ENCODE data around the gene EIF5A2.
A peak's percentile ranks its signal among the peaks of the same experiment; 100 is the strongest.
"Not testable (repeated sequence)": the region's sequence is repeated elsewhere in the genome, so short reads cannot be mapped to it uniquely, and the experiment has no call there.

The EIF5A2 gene

DNA sequence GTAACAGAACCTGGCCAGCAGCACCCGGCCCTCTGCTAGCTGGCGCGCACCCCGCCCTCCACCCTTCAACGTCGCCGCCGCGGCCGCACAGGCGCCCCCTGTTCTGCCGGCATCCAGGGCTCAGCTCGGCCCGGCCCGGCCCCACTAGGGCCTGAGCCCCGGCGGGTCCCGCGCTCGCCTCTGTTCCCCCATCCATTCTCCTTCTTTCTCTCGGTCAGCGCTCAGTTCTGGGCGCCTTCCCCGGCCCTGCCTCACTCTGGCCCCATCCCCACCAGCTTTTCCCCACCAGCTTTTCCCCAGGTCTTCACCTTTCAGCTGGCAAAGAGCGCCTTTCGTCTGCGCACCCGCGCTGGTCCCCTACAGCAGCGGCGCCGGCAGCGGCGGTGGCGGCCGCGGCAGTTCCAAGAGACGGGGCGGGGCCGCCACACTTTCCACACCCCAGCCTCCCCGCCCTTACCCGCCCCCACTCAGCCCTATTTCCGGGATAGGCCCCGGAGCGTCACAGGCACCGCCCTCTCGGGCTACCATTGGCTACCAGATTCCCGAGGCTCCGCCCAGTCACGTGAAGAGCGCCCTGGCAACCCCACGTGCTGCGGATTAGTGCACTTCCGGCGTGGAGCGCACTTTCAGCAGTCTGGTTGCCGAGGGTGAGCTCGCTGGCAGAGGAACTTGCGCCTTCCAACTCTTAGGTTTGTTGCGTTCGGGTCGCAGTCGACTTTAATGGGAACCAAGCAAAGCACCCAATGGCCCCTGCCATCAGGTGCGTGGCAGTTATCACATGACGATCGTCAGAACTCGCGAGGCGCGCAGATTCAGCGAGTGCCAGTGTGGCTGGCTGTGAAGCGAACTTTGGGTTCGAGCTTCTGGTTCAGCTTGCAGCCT lies at the start of gene EIF5A2:
Gene EIF5A2, minus strand, starts transcription at position 403 of the 882 bp plus-strand sequence. CDS start 831 bp downstream, outside the sequence.
- peak within 1 kb of the TSS; percentile 88 for H3K27ac Mint-ChIP-seq
- peaks cover 2% of the 10 kb centered on the region for H3K4me1 Mint-ChIP-seq
- DNase-seq (ENCODE audit: low spot score in 2 of 2) (peak; percentile 79 to 84), ATAC-seq (ENCODE audit: low read depth) (peak; percentile 92)
- no peaks in the 10 kb centered on the region for H3K27me3 Mint-ChIP-seq
- peak within 1 kb of the TSS; percentile 99 for H3K4me3 Mint-ChIP-seq
- peaks cover 7% of the 10 kb centered on the region for H3K9me3 Mint-ChIP-seq
- no peaks in the 10 kb centered on the region for H3K36me3 Mint-ChIP-seq

DNA sequence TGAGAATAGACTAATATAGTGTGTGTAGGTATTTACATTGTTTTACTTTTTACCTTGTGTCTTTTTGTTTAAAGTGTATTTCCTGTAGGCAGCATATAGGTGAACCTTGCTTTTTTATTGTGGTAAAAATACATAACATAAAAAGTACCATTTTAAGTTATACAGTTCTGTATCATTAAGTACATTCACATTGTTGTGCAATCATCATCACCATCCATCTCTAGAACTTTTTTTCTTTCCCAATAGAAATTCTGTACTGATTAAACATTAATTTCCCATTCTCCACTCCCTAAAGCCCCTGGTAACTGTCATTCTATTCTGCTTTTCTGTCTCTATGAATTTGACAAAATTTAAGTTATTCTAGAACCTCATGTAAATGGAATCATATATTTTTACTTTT lies 48.2 kb upstream of the EIF5A2 start:
- H3K36me3 Mint-ChIP-seq, result no peaks in the 10 kb centered on the region
- H3K27me3 Mint-ChIP-seq, result peaks cover 22% of the 10 kb centered on the region
- ATAC-seq (ENCODE audit: low read depth) (no peak), DNase-seq (ENCODE audit: low spot score in 2 of 2) (no peak)
- H3K9me3 Mint-ChIP-seq, result no peaks in the 10 kb centered on the region
- H3K4me3 Mint-ChIP-seq, result no peak overlapping the region
- no peak overlapping the region for H3K27ac Mint-ChIP-seq
- no peaks in the 10 kb centered on the region for H3K4me1 Mint-ChIP-seq

DNA sequence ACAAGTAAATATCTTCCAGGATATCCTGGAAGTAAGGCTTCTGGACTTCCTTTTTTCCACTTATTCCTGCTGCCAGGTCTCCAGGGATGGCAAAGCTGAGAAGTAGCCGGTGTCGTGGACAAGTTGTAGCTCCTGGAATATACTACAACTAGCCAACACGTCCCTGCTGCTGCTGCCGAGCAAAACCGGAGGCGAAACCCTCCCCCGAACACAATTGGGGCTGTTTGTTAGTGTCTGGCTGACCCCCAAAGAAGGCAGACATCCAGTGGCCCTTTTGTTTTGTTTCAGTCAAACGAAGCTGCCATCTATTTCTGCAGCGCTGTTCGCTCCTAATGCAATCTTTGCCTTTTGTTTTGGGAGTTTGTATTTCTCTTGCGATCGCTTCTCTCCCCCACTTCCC lies 45.3 kb upstream of the EIF5A2 start:
- ATAC-seq (ENCODE audit: low read depth), result no peak
- no peaks in the 10 kb centered on the region for H3K36me3 Mint-ChIP-seq
- no peak for DNase-seq (ENCODE audit: low spot score in 2 of 2)
- peaks cover 13% of the 10 kb centered on the region for H3K27me3 Mint-ChIP-seq
- no peak overlapping the region for H3K4me3 Mint-ChIP-seq
- no peaks in the 10 kb centered on the region for H3K4me1 Mint-ChIP-seq
- no peaks in the 10 kb centered on the region for H3K9me3 Mint-ChIP-seq
- H3K27ac Mint-ChIP-seq, result no peak overlapping the region

DNA sequence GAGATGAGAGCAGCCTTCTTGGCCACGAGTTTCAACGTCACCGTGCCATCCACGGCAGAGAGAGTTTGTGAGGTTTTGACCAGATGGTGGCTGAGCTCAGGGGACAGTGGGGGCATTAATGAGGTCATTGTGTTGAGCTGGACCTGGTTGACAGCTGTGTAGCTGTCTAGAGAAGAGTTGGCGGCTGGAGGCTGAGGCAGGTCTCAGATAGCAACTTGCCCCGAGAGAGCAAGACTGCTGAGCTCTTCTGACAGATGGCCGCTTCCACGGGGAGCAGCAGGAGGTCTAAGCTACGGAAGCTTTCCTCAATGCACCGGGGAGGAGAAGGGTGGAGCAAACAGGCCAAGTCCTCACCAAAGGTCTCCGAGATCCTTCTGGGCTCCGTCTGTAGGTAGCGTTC lies 44.8 kb upstream of the EIF5A2 start:
- Mint-ChIP-seq H3K9me3 (no peaks in the 10 kb centered on the region), H3K4me3 (no peak overlapping the region), H3K4me1 (no peaks in the 10 kb centered on the region), H3K27ac (no peak overlapping the region), H3K27me3 (peaks cover 11% of the 10 kb centered on the region), H3K36me3 (no peaks in the 10 kb centered on the region)
- ATAC-seq (ENCODE audit: low read depth), result no peak
- DNase-seq (ENCODE audit: low spot score in 2 of 2), result no peak

DNA sequence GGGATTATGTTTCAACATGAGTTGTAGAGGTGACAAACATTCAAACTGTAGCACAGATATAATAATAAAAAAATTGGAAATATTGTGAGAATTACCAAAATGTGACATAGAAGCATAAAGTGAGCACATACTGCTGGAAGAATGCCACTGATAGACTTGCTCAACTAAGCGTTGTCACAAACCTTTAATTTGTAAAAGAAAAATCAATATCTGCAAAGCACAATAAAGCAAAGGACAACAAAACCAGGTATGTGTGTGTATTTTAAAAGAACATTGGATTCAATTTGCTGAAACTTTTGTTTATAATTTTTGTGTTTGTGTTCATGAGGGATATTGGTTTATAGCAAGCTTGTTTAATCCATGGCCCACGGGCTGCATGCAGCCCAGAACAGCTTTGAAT lies 40.8 kb upstream of the EIF5A2 start:
- Mint-ChIP-seq H3K27me3 (peaks cover 5% of the 10 kb centered on the region), H3K27ac (no peak overlapping the region), H3K4me1 (no peaks in the 10 kb centered on the region), H3K36me3 (peaks cover 1% of the 10 kb centered on the region), H3K4me3 (no peak overlapping the region), H3K9me3 (peaks cover 1% of the 10 kb centered on the region)
- DNase-seq (ENCODE audit: low spot score in 2 of 2) (no peak), ATAC-seq (ENCODE audit: low read depth) (no peak)

DNA sequence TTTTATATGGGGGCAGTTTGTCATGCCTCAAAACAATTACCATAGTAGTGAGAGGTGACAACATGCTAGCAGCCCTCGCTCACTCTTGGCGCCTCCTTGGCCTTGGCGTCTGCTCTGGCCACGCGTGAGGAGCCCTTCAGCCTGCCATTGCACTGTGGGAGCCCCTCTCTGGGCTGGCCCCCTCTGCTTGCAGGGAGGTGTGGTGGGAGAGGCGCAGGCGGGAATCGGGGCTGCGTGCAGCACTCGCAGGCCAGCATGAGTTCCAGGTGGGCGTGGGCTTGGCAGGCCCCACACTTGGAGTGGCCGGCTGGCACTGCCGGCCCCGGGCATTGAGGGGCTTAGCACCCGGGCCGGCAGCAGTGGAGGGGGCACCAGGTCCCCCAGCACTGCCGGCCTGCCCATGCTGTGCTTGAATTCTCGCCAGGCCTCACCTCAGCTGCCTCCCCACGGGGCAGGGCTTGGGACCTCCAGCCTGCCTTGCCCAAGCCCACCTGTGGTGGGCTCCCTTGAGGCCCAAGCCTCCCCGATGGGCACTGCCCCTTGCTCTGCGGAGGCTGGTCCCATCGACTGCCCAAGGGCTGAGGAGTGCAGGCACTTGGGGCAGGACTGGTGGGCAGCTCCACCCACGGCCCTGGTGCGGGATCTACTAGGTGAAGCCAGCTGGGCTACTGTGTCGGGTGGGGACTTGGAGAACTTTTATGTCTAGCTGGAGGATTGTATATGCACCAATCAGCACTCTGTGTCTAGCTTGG lies 38.8 kb upstream of the EIF5A2 start:
- H3K9me3 Mint-ChIP-seq, result peaks cover 1% of the 10 kb centered on the region
- ATAC-seq (ENCODE audit: low read depth), result no peak
- H3K4me3 Mint-ChIP-seq, result no peak overlapping the region
- no peaks in the 10 kb centered on the region for H3K4me1 Mint-ChIP-seq
- peaks cover 1% of the 10 kb centered on the region for H3K36me3 Mint-ChIP-seq
- no peak for DNase-seq (ENCODE audit: low spot score in 2 of 2)
- H3K27me3 Mint-ChIP-seq, result peaks cover 5% of the 10 kb centered on the region
- H3K27ac Mint-ChIP-seq, result no peak overlapping the region

GRCh38 chr3:170942011-170942410 lies 33.6 kb upstream of the EIF5A2 start:
- Mint-ChIP-seq H3K27ac (no peak overlapping the region), H3K9me3 (peaks cover 11% of the 10 kb centered on the region), H3K27me3 (peaks cover 9% of the 10 kb centered on the region), H3K4me1 (no peaks in the 10 kb centered on the region), H3K36me3 (peaks cover 1% of the 10 kb centered on the region), H3K4me3 (no peak overlapping the region)
- no peak for DNase-seq (ENCODE audit: low spot score in 2 of 2)
- no peak for ATAC-seq (ENCODE audit: low read depth)

- Mint-ChIP-seq H3K27ac (no peak overlapping the region), H3K27me3 (peaks cover 9% of the 10 kb centered on the region), H3K4me1 (no peaks in the 10 kb centered on the region), H3K9me3 (peaks cover 10% of the 10 kb centered on the region), H3K4me3 (no peak overlapping the region), H3K36me3 (peaks cover under 1% of the 10 kb centered on the region)
- ATAC-seq (ENCODE audit: low read depth), result no peak
- no peak for DNase-seq (ENCODE audit: low spot score in 2 of 2)
Observed at GRCh38 chr3:170941551-170941950, 33.1 kb upstream of the EIF5A2 start.

DNA sequence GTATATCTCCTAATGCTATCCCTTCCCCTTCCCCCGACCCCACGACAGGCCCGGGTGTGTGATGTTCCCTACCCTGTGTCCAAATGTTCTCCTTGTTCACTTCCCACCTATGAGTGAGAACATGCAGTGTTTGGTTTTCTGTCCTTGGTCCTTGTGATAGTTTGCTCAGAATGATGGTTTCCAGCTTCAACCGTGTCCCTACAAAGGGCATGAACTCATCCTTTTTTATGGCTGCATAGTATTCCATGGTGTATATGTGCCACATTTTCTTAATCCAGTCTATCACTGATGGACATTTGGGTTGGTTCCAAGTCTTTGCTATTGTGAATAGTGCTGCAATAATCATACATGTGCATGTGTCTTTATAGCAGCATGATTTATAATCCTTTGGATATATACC lies 24.6 kb upstream of the EIF5A2 start:
- H3K4me1 Mint-ChIP-seq; H3K36me3 Mint-ChIP-seq; DNase-seq (ENCODE audit: low spot score in 2 of 2); H3K27ac Mint-ChIP-seq; H3K9me3 Mint-ChIP-seq; H3K4me3 Mint-ChIP-seq; ATAC-seq (ENCODE audit: low read depth): not testable (repeated sequence)
- peaks cover 20% of the 10 kb centered on the region for H3K27me3 Mint-ChIP-seq

DNA sequence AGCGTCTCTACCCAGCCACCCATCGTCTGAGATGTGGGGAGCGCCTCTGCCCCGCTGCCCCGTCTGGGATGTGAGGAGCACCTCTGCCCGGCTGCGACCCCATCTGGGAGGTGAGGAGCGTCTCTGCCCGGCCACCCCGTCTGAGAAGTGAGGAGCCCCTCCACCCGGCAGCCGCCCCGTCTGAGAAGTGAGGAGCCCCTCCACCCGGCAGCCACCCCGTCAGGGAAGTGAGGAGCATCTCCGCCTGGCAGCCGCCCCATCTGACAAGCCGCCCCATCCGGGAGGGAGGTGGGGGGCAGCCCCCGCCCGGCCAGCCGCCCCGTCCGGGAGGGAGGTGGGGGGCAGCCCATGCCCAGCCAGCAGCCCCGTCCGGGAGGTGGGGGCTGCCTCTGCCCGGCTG lies 15.1 kb upstream of the EIF5A2 start:
- H3K4me3 Mint-ChIP-seq; ATAC-seq (ENCODE audit: low read depth); H3K9me3 Mint-ChIP-seq: not testable (repeated sequence)

GRCh38 chr3:170918715-170919114 lies 10.3 kb upstream of the EIF5A2 start:
- H3K27me3 Mint-ChIP-seq, result peaks cover 8% of the 10 kb centered on the region
- peaks cover 5% of the 10 kb centered on the region for H3K36me3 Mint-ChIP-seq
- ATAC-seq (ENCODE audit: low read depth) (no peak), DNase-seq (ENCODE audit: low spot score in 2 of 2) (no peak)
- no peak overlapping the region for H3K27ac Mint-ChIP-seq
- H3K4me1 Mint-ChIP-seq, result no peaks in the 10 kb centered on the region
- peaks cover 14% of the 10 kb centered on the region for H3K9me3 Mint-ChIP-seq
- no peak overlapping the region for H3K4me3 Mint-ChIP-seq

More for the DNA sequence above, 15.1 kb upstream of the EIF5A2 start:
- H3K4me1 Mint-ChIP-seq; H3K27ac Mint-ChIP-seq; DNase-seq (ENCODE audit: low spot score in 2 of 2); H3K27me3 Mint-ChIP-seq; H3K36me3 Mint-ChIP-seq: not testable (repeated sequence)

GRCh38 chr3:170914690-170915089 lies 6.3 kb upstream of the EIF5A2 start:
- Mint-ChIP-seq H3K4me3 (no peak overlapping the region), H3K27ac (no peak overlapping the region), H3K9me3 (peaks cover 14% of the 10 kb centered on the region), H3K27me3 (peaks cover 2% of the 10 kb centered on the region), H3K36me3 (peaks cover 5% of the 10 kb centered on the region), H3K4me1 (no peaks in the 10 kb centered on the region)
- DNase-seq (ENCODE audit: low spot score in 2 of 2) (no peak), ATAC-seq (ENCODE audit: low read depth) (no peak)

DNA sequence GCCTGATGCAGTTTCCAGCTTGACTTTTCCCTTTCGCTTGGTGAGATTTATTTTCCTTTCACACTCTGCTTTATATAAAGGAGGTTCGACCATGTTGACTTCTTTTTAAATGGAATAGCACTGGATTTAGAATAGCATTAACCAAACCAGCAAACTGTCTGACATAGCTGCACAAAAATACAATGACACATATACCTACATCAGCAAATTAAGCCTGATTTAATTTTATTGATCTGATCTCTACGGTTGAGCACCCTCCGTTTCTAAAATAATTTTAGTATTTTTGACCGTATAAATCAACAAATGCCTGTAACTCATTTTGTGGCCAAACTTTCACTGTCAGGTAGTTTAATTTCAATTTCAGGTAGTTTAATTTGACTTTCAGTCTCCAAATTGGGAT lies 5.8 kb upstream of the EIF5A2 start:
- ATAC-seq (ENCODE audit: low read depth) (no peak), DNase-seq (ENCODE audit: low spot score in 2 of 2) (no peak)
- Mint-ChIP-seq H3K27me3 (no peaks in the 10 kb centered on the region), H3K4me3 (no peak overlapping the region), H3K36me3 (peaks cover 3% of the 10 kb centered on the region), H3K27ac (no peak overlapping the region), H3K4me1 (no peaks in the 10 kb centered on the region), H3K9me3 (peaks cover 17% of the 10 kb centered on the region)

DNA sequence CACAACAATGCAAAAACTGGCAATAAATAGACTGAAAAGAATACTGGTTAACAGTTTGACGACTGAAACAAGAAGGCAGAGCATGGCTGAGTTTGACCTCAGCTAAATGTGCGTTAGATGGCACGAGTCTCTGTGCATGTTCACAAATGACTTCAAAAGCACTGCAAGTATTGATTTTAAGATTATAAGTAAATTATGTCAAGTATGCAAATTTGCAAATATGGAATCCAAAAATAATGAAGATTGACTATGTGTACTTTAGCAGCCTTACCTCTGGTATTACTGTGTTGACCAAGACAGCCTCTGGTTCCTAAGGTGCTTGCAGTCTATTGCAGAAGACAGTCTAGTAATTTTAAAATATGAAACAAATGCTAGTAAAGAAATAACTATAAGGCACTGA lies 2.6 kb upstream of the EIF5A2 start:
- peaks cover 7% of the 10 kb centered on the region for H3K9me3 Mint-ChIP-seq
- ATAC-seq (ENCODE audit: low read depth), result no peak
- H3K4me3 Mint-ChIP-seq, result no peak overlapping the region
- H3K36me3 Mint-ChIP-seq, result no peaks in the 10 kb centered on the region
- no peak for DNase-seq (ENCODE audit: low spot score in 2 of 2)
- H3K27me3 Mint-ChIP-seq, result no peaks in the 10 kb centered on the region
- H3K27ac Mint-ChIP-seq, result peak overlapping the region; percentile 36
- peaks cover 2% of the 10 kb centered on the region for H3K4me1 Mint-ChIP-seq
